ENCODE data around the gene TFPT. TPM values are rescaled to one million over a fixed set of nuclear protein-coding genes. Genes with fewer than 3 reads are reported as not detected.
"Not testable (repeated sequence)": the region's sequence is repeated elsewhere in the genome, so short reads cannot be mapped to it uniquely, and the experiment has no call there.

The TFPT gene
- total RNA-seq, 1 experiment from 2014 or later, result 35.8 TPM

GRCh38 chr19:54096617-54097106 lies 18.8 kb downstream of the TFPT start:
- Histone ChIP-seq H3K4me3 (no peak overlapping the region), H3K27ac (no peak overlapping the region), H4K20me1 (ENCODE audit: insufficient read depth) (no peaks in the 10 kb centered on the region), H3K9me2 (ENCODE audit: insufficient read depth) (no peaks in the 10 kb centered on the region), H3K79me2 (ENCODE audit: low read depth) (no peaks in the 10 kb centered on the region), H3K4me2 (no peak overlapping the region), H3K9me3 (ENCODE audit: insufficient read depth, low read depth) (no peaks in the 10 kb centered on the region), H3K27me3 (ENCODE audit: insufficient read depth, low read depth) (peaks cover 30% of the 10 kb centered on the region), H3K4me1 (replicated peaks; ENCODE audit: insufficient read depth) (no peaks in the 10 kb centered on the region), H3F3A (ENCODE audit: insufficient read depth, low read depth) (peaks cover 14% of the 10 kb centered on the region), H2AFZ (no peak overlapping the region), H3K36me3 (ENCODE audit: low read depth) (no peaks in the 10 kb centered on the region)
- BruUV-seq (replicated peaks), result no TSS peak
- intact Hi-C loops (cut with micrococcal nuclease; ENCODE audit: unreplicated experiment), result no loop called here
- no peak for DNase-seq
- POLR2A ChIA-PET (ENCODE audit: unreplicated experiment), result no interaction called here
- CTCF ChIA-PET, result interaction anchor here (0.6 kb wide), 4 partner anchors 67 to 287 kb away, joined by 3 to 5 read pairs (median 4); no protein-coding TSS in a partner anchor
- TF ChIP-seq EZH2 (IDR thresholded peaks at IDR 0.05; ENCODE audit: low read depth), result no peak
- TF ChIP-seq CTCF (conservative IDR thresholded peaks at IDR 0.05), result no peak

- BruUV-seq (replicated peaks); H3K4me1 ChIP-seq (replicated peaks; ENCODE audit: insufficient read depth); H3K27ac ChIP-seq; H3K79me2 ChIP-seq (ENCODE audit: low read depth); H4K20me1 ChIP-seq (ENCODE audit: insufficient read depth); intact Hi-C loops (cut with micrococcal nuclease; ENCODE audit: unreplicated experiment); H3K9me2 ChIP-seq (ENCODE audit: insufficient read depth); H3K9me3 ChIP-seq (ENCODE audit: insufficient read depth, low read depth); H3K36me3 ChIP-seq (ENCODE audit: low read depth): not testable (repeated sequence)
- ChIA-PET CTCF (interaction anchor here (0.6 to 0.7 kb wide), 3 partner anchors 103 to 303 kb away, joined by 3 to 4 read pairs (median 4); no protein-coding TSS in a partner anchor), POLR2A (ENCODE audit: unreplicated experiment) (interaction anchor here (0.5 kb wide), 1 partner anchor 60 kb away, joined by 7 read pairs; no protein-coding TSS in a partner anchor)
- H3F3A ChIP-seq (ENCODE audit: insufficient read depth, low read depth), result peaks cover 14% of the 10 kb centered on the region
- H2AFZ ChIP-seq, result peak overlapping the region; percentile 69; the same call in 1 of the 2 replicates
- peak in 1 of 2 experiments; percentile 57 for DNase-seq
- H3K4me2 ChIP-seq, result peak overlapping the region; percentile 83
- H3K27me3 ChIP-seq (ENCODE audit: insufficient read depth, low read depth), result peaks cover 33% of the 10 kb centered on the region
- peak overlapping the region; percentile 51; the same call in 1 of the 2 replicates for H3K4me3 ChIP-seq
These were observed 19.4 kb downstream of the TFPT start for GRCh38 chr19:54095859-54096616.

- Histone ChIP-seq H3K27me3 (ENCODE audit: insufficient read depth, low read depth) (peaks cover 36% of the 10 kb centered on the region), H3K36me3 (ENCODE audit: low read depth) (no peaks in the 10 kb centered on the region), H3K79me2 (ENCODE audit: low read depth) (no peaks in the 10 kb centered on the region), H3K4me2 (peak overlapping the region; percentile 83), H3K4me1 (replicated peaks; ENCODE audit: insufficient read depth) (no peaks in the 10 kb centered on the region), H3K9me3 (ENCODE audit: insufficient read depth, low read depth) (no peaks in the 10 kb centered on the region), H2AFZ (peak overlapping the region; percentile 69; the same call in 1 of the 2 replicates), H4K20me1 (ENCODE audit: insufficient read depth) (no peaks in the 10 kb centered on the region), H3K27ac (no peak overlapping the region), H3K4me3 (peak overlapping the region; percentile 51; the same call in 1 of the 2 replicates), H3K9me2 (ENCODE audit: insufficient read depth) (no peaks in the 10 kb centered on the region), H3F3A (ENCODE audit: insufficient read depth, low read depth) (peaks cover 13% of the 10 kb centered on the region)
- TF ChIP-seq EZH2 (IDR thresholded peaks at IDR 0.05; ENCODE audit: low read depth), result no peak
- no peak for TF ChIP-seq CTCF (conservative IDR thresholded peaks at IDR 0.05)
- ChIA-PET CTCF (interaction anchor here (0.6 to 0.7 kb wide), 3 partner anchors 104 to 302 kb away, joined by 4 read pairs; no protein-coding TSS in a partner anchor), POLR2A (ENCODE audit: unreplicated experiment) (interaction anchor here (0.5 kb wide), 1 partner anchor 60 kb away, joined by 7 read pairs; no protein-coding TSS in a partner anchor)
- BruUV-seq (replicated peaks), result no TSS peak
- DNase-seq, result no peak
- intact Hi-C loops (cut with micrococcal nuclease; ENCODE audit: unreplicated experiment), result no loop called here
These were observed 20.2 kb downstream of the TFPT start for GRCh38 chr19:54095136-54095858.

Data from PC-9 (cell line).